ENCODE measurements around the gene PCBP3.
"Not testable (repeated sequence)": the region's sequence is repeated elsewhere in the genome, so short reads cannot be mapped to it uniquely, and the experiment has no call there.

Gene PCBP3

GRCh38 chr21:45957981-45958600 lies 314.6 kb downstream of the PCBP3 start:
- FAIRE-seq, result no peak

DNA sequence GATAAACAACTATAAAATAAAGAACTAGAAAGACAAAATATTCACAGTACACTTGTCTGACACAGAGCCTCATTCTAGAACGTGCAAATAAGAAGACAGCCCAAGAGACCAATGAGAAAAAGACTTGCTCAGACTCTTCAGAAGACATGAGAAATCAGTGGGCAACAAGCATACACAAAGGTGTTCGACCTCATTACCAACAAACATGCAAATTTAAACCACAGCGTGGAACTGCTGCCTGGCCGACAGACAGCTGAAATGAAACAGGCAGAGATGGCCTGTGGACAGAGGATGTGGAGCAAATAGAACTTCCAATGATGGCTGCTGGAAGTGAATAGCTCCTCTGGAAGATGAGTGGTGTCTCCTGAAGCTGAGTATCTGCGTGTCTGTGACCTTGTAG lies 315.7 kb downstream of the PCBP3 start:
- FAIRE-seq, result no peak

DNA sequence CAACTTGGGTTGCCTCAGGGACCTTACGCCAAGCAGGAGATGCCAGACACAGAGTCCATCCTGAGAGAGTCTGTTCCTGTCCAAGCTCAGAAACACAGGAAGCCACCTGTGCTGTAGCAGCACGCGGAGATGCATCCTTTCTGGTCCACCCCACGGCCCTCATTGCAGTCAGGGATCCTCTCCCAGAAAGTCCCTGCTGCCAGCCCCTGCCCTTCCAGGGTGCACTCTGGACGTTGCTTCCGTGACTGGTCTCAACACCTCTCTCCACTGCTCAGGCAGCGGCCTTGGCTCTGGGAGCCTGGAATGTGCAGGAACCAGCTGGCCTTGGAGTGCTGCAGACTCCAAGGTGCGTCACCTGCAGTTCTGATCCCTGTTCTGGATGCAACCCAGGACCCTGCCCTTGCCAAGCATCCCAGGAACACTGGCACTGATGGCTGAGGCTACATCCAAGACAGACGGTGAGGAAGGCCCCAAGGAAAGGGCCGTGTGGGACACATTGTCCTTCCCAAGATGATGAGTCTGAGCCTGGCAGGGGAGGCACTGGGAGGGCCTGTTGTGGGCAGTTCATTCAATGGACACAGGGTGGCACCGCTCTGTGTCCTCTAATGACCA lies 316.4 kb downstream of the PCBP3 start:
- no peak for FAIRE-seq

DNA sequence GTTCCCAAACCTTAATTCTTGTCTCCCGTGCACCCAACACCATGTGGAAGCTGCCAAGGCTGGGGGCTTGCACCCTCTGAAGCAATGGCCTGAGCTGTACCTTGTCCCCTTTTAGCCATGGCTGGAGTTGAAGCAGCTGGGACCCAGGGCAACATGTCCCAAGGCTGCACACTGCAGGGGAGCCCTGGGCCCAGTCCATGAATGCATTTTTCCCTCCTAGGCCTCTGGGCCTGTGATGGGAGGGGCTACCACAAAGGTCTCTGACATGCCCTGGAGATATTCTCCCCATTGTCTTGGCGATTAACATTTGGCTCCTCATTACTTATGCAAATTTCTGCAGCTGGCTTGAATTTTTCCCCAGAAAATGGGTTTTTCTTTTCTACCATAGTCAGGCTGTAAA lies 317.9 kb downstream of the PCBP3 start:
- not testable (repeated sequence) for FAIRE-seq

- no peak for FAIRE-seq
Measured at GRCh38 chr21:45962531-45963231, 319.2 kb downstream of the PCBP3 start.

DNA sequence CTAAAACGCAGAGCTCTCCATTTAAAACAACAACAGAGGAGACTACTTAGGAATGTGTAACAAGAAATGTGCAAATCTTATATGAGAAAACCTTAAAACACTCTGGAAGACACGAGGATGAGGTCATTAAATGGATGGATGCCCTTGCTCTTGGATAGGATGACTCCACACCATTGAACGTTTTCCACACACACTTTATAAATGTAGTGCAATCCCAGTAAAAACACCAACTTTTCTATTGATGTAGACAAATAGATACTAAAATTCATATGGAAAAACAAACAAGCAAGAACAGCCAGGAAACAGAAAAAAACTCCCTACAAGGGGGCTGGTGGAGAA lies 319.7 kb downstream of the PCBP3 start:
- FAIRE-seq, result no peak

GRCh38 chr21:45964649-45965048 lies 321.1 kb downstream of the PCBP3 start:
- FAIRE-seq, result no peak

DNA sequence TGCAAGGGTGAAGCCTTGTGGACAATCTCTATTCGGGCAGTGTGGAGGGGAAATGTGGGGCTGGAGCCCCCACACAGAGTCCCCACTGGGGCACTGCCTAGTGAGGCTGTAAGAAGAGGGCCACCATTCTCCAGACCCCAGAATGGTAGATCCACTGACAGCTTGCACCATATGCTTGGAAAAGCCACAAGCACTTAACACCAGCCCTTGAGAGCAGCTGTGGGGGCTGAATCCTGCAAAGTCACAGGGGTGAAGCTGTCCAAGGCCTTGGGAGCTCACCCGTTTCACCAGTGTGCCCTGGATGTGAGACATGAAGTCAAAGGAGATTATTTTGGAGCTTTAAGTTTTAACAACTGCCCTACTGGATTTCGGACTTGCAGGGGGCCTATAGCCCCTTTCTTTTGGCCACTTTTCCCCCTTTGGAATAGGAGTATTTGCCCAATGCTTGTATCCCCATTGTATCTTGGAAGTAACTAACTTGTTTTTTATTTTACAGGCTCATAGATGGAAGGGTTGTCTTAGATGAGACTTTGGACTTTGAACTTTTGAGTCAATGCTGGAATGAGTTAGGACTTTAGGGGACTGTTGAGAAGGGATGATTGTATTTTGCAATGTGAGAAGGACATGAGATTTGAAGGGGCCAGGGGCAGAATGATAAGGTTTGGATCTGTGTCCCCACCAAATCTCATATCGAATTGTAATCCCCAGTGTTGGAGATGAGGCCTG lies 321.7 kb downstream of the PCBP3 start:
- no peak for FAIRE-seq

GRCh38 chr21:45966791-45967394 lies 323.4 kb downstream of the PCBP3 start:
- FAIRE-seq, result no peak

GRCh38 chr21:45969921-45970673 lies 326.6 kb downstream of the PCBP3 start:
- no peak for FAIRE-seq

GRCh38 chr21:45970674-45971615 lies 327.4 kb downstream of the PCBP3 start:
- no peak for FAIRE-seq

DNA sequence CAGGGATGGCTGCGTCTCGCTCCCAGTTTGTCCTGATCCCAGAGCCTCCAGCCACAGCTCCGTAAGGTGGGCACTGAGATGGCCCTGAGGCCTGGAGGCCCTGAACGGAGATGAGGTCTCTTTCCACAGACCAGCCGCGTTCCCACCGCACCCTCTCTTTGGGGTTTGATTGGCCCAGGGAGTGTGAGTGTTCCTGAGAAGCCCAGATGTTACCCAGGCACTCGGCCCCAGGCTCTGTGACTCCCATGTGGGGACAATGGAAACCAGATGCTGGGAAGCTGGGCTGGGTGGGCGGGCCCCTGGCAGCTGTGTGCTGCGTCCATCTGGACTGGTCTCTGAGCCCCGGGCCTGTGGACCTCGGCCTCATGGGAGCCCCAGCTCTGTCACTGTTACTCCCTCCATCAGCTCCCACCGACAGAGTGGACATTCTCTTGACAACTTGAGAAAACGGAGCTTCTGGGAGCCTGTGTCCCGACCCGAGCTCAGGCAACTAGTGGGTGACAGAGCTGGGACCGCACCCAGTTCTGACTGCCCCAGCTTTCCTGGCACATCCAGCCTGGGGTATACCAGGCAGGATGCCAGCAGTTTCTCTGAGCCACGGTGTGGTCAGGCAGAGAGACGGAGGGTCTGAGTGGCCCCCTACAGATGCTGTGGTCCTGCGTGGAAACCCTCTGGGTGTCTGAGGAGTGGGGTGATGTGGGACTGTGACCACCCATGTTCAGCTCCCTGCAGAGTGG lies 328.3 kb downstream of the PCBP3 start:
- FAIRE-seq, result no peak

GRCh38 chr21:45972353-45972715 lies 328.8 kb downstream of the PCBP3 start:
- no peak for FAIRE-seq

GRCh38 chr21:45972716-45973474 lies 329.4 kb downstream of the PCBP3 start:
- FAIRE-seq, result no peak

DNA sequence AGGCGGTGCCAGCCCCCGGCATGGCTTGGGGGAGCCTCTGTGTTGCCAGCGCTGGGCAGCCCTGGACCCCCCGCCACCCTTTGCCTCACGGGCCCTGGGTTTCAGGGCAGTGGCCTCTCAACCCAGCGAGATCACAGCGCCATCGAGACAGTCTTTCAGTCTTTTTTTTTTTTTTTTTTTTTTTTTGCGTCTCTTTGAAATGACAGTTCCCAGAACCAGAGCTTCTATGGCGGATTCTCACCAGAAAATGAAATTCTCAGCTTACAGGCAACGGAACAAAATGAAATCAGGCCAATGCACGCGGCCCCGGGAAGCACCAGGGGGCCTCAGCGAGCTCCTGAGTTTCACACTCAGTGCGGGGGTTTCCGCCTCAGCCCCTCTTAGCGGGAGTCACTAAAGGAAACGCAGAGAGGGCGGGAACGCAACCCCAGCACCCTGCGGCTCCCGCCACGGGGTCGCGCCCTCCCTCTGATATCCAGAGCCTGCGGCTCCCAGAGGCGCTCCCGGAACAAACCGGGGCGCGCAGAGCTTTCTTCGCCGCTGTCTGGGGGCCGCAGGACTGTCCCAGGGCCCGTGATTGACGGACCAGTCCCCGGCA lies 330.0 kb downstream of the PCBP3 start:
- FAIRE-seq, result no peak

GRCh38 chr21:45974073-45975019 lies 330.8 kb downstream of the PCBP3 start:
- FAIRE-seq, result no peak

DNA sequence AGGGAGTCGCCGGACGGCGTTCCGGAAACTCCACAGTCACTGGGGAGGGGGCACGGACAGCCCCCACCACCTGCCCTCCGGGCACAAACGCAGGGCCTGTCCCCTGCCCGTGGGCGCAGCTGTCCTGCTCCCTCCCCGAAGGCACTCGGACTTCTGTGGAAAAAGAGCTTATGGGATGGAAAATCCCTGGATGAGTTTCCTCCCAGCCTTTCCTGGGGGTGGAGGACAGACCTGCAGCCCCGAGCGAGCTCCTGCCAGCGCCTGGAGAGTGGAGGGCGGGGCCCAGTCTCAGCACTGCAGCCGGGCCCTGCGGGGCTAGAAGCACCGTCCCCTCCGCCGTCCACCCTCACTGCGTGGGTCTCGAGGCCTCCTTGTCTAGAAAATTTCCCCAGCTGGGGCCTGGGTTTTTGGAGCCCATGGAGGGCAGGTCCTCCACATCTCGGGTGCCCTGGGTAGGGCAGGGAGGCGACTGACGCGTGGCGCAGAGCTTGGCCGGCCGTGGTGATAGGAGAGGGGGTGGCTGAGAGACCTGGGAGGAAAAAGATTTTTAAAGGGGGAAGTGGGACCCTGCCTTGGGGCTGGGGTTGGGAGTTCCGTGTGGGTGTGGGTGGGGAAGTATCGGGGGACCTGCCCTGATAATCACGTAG lies 331.6 kb downstream of the PCBP3 start:
- FAIRE-seq, result no peak

Data from TTC549 (cell line).